ENCODE data around the gene BYSL.
A peak's percentile ranks its signal among the peaks of the same experiment; 100 is the strongest.

BYSL gene, protein sequence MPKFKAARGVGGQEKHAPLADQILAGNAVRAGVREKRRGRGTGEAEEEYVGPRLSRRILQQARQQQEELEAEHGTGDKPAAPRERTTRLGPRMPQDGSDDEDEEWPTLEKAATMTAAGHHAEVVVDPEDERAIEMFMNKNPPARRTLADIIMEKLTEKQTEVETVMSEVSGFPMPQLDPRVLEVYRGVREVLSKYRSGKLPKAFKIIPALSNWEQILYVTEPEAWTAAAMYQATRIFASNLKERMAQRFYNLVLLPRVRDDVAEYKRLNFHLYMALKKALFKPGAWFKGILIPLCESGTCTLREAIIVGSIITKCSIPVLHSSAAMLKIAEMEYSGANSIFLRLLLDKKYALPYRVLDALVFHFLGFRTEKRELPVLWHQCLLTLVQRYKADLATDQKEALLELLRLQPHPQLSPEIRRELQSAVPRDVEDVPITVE

DNA sequence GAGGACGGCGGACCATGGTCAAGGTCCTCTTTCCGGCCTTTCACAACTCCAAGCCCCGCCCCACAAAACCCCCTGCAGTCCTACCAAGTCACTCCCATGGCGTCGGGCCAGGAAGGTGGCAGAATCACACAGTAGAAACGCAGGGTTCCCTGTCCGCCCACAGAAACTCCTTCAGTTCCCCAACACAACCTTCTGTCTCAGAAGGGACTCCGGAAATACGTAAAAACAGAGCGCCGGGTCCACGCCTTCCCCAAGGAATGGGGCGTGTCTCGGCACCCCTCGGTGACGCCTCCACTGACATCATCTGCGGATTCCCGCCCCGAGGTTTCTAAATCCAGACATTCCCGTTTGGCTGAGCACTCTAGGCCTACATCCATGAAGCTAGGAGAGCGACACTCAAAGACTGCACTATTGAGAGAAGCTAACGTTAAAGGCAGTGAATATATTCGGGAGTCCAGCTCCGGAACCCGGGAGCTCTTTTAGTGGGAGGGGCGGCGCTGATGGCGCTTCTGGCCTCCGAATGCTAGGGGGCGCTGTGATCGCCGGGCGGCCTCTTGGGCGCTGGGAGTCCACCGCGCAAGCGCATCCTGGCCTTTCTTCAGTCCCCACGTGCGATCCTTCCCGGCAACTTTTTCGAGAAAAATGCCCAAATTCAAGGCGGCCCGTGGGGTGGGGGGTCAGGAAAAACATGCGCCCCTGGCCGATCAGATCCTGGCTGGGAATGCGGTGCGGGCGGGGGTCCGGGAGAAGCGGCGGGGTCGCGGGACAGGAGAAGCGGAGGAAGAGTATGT, at the start of gene BYSL, which contains the start of gene MED20:
Gene BYSL (plus strand): TSS at position 579 of the 791 bp plus-strand sequence. CDS start 64 bp downstream, at position 643.
Gene MED20 (minus strand): TSS at position 219 of the 791 bp plus-strand sequence. CDS start 121 bp downstream, at position 98.
- DNase-seq, result peak; percentile 92 to 93 (median 92)

DNA sequence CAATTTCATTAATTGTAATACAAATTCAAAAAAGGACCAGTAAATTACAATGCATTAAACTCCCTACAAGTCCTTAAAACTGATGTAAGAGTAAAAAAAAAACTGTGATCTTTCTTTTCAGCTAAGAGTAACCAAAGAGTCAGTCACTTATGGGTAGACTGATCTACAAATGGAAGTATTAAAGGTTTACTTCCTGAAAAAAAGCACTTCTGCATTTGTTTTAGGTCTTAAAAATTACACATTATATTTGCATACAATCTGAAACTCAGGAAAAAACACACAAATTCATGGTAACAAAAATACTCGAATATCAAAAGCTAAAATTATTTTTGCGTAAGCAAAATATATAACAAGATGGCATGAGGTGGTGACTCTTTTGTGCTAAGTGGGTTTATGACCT, 49.6 kb upstream of the BYSL start:
- no peak for DNase-seq

DNA sequence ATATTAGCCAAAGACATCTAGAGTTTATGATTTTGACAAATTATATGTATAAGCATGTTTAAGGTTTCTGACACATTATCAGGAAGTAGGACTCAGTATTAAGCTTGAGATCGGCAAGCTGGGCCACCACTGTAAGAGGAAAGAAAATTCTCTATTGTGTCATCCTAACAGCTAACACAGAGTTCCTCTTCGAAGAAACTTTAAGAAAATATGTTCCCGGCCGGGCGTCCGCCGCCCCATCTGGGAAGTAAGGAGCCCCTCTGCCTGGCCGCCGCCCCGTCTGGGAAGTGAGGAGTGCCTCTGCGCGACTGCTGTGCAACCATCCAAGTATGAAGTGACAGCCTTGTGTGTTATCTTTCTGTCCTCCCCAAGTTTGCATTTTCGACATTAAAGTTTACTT, 49.2 kb upstream of the BYSL start:
- no peak for DNase-seq

DNA sequence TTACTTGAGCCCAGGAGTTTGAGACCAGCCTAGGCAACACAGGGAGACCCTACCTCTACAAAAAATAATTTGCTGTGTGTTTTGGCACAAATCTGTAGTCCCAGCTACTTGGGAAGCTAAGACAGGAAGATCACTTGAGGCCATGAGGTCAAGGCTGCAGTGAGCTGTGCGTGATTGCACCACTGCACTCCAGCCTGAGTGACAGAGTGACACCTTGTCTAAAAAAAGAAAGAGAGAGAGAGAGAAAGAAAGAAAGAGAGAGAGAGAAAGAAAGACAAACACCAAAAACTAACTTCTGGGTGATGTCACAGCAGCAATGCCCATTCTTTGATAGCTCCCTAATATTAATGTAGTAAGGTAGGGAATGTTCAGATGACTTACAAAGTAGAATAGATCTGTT, 46.6 kb upstream of the BYSL start:
- DNase-seq, result no peak

DNA sequence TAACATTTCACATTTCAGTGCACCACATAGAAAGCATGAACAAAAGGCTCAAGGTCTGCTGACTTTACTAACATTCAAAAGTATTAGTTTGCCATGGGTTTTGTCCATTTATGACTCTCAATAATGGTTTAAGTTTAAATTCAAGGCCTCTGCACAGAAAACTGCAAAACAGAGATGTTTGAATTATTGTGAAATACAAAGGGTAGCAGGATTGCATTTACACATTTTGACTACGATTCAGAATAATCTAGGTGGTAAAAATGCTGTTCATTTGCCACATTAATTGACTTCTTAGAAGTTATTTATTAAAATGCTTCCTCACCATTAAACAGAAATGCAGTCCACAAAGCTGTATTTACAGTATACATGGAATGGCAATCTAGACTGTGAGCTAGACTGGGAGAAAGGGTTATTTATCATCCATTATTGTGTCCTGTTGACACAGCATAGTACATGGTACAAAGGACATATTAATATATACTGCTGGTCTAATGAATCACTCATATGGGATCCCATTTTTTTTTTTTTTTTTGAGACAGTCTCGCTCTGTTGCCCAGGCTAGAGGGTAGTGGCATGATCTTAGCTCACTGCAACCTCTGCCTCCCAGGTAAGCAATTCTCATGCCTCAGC, 44.1 kb upstream of the BYSL start:
- no peak for DNase-seq

DNA sequence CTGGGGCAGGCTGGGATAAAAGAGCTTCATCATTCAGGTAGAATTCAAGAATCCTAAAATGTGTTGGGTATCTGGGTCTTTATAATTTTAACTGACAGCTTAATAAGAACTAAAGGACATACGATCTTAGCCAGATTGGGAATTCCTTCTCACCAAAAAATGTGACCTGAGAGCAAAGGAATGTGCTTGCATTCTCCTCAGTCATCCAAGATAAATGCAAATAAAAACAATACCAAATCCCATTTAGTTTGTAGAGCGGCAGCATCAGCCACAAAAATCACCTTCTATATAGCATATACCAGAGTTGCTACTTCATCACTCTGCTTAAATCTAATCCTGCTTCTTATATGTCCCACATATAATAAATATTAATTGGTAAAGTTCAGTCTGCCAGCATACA, 43.1 kb upstream of the BYSL start:
- no peak for DNase-seq

DNA sequence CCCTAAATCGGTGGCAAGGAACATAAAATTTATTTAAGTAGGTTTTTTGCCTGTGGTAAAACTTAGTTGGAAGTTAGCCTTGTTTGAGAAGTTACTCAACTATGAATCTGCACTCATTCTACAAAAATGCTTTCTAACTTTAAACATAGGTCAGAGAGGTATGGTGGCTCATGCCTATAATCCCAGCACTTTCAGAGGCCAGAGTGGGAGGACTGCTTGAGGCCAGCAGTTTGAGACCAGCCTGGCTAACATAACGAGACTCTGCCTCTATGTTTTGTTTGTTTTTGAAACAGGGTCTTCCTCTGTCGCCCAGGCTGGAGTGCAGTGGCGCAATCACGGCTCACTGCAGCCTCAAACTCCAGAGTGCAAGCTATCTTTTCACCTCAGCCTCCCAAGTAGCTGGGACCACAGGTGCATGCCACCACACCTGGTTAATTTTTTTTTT, 42.3 kb upstream of the BYSL start:
- no peak for DNase-seq

GRCh38 chr6:41881506-41881905, 39.8 kb upstream of the BYSL start:
- no peak for DNase-seq

DNA sequence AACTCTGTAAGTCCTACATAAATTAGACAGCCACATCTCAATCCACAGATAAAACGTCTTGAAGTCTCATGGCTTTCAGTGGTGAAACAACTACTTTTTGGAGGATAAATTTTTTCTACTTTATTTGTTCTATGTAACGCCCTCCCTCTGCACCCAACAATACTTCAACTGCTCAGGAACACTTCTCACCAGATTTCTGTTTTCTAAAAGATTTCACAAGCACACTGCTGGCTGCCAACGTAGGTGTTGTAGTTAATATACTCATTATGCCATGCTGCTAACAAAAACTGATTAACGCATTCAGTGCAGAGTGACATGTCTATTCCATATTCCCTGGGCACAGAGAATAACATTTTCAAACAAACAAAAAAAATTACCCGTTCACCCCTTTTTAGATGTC, 36.3 kb upstream of the BYSL start:
- no peak for DNase-seq

DNA sequence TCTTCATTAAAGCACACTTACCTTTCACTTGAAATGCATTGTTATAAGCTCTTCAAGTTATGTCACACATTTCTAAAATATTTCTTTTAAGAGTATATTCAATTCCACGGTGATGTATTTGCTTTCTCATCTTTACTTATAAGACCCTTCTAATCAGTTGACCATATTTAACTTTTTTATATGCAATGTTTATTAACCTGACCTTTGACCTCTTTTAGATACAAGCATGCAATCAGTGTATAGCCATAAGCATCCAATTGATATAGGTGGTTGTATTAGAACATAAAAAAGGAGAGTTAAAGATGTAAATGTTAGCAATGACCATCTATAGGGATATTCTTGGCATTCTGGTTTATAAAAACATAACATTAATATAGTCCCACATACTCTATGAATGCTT, 35.4 kb upstream of the BYSL start:
- no peak for DNase-seq

DNA sequence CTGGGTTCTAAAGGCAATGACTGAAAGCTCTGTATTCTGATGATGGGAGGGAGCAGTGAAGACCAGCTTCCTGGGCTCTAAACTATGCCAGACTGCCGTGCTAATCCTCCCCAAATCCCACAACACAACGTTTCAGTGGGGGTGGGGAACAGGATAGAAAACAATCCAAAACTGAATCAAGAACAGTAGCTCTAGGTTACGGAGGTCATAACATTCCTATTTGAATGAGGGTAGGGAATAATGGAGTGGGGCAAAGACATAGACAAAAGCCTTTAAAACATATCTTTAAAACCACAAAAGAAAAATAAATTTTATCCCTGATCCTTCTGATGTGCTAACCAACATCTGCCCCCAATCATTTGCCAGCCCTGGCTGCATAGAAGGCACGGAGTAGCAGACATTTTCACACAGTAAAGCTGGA, 34.0 kb upstream of the BYSL start:
- DNase-seq, result no peak

- no peak for DNase-seq
Measured at GRCh38 chr6:41892921-41893564, 28.3 kb upstream of the BYSL start.

- DNase-seq, result peak in 1 of 4 experiments; percentile 55
Measured at GRCh38 chr6:41894366-41895299, 26.7 kb upstream of the BYSL start.

- DNase-seq, result peak; percentile 71 to 91 (median 82)
Measured at GRCh38 chr6:41895300-41896233, 25.7 kb upstream of the BYSL start, which contains the start of gene USP49. TSS of gene USP49 (minus strand) at chr6:41895375. CDS start at chr6:41806983, 88,392 bp downstream.

DNA sequence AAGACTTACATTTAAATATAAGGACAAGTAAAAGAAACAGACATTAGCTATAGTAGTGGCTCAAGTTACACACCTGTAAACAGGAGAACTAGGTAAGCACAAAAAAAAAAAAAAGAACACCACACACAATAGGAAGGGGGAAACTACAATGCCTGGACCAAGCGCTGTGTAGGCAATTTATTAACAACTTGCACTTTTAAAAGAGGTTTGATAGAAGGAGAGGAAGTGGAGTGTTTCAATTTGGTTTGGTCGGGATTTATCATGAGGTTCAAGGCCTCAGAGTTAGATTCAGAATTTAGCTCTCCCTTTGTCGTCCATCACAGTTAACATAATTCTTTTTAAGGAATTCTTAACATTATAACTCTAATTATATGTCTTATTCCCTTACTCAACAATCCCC, 25.0 kb upstream of the BYSL start:
- no peak for DNase-seq

DNA sequence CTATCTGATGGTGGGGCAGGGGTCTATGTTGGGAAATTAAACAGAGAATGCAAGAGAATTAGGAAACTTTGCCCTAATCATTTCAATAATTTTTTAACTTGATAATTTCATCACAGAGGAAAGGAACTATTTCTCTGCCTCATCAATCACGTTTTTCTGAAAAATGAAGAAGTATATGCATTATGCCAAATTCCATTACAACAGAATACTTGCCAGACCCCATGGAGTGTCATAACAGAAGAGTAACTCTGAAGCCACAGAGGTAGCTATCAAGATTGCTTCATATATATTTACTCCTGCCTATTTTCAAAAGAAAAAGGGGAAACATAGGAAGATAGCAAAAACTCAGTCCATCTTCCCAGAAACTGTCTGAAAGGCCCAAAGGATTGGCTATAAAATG, 20.4 kb upstream of the BYSL start:
- DNase-seq, result no peak

DNA sequence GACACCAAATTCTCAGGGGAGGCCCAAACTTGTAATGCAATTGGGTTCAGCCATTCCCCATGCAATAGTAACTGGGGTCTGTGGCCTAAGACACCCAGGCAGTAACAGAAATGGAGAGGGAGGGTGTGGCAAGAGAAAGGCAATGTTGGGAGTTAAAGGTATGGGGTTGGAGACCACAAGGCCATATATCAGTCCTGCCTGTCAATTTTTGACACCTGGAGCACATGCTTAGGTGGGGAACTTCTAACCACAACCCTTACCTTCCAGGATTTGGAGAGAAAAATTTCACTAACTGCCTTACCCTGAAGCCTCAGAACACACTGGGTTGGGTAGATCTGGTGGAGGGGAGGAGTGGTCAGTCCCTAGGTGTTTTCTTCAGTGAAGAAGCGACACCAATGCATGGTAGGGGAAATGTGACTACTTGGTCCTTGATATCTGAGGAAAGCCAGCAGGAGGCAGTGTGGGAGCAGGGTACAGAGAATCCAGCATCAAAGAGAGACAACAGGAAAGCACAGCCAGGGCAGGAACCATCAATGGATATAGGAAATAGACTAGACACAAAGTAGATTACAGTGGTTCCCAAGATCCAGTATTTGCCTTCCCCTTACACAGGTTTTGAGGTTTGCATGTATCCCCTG, 19.3 kb upstream of the BYSL start:
- peak in 1 of 4 experiments; percentile 33 for DNase-seq

- DNase-seq, result no peak
Measured at GRCh38 chr6:41909727-41910126, 11.6 kb upstream of the BYSL start.

- no peak for DNase-seq
Measured at GRCh38 chr6:41914343-41914742, 7.0 kb upstream of the BYSL start.
